ENCODE results near the gene C19orf38. TPM values are rescaled to one million over a fixed set of nuclear protein-coding genes. Genes with fewer than 3 reads are reported as not detected.

Gene C19orf38
- total and polyA plus RNA-seq, 8 donors: 0.31 to 1.00 (median 0.75) TPM; not detected in 1

DNA sequence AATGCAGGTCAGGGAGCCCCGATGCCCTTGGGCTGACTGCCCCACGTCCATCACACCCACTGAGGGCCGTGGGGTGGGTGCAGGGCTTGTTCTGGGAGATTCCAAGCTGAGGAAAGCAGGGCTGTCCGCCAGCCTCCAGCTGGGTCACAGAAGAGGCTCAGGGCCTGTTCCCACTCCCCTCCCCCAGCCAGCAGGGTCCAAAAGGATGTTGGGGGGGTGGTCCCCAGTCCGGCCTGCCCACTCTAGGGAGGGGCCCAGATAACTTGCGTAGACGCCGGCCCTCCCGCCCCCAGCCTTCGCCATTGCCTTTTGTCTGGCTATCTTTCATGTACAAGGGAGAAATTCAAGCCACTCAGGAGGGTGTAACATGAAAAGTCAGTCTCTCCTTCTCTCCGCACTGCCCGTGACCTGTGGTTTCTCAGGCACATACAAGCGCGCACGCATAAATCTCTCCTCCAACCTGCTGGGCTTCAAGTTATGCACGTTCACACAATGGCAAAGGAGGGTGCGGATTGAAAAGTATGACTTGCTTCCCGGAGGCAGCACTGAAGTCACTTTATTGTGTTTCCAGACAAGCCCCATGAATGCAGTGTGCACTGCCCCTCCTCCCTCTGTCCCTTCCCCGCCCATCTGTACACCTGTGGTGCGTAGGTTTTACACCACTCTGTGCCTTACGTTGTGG lies 43.3 kb downstream of the C19orf38 start:
- peak; percentile 22 to 88 (median 39) for ATAC-seq
- H3K27me3 ChIP-seq: no peaks in the 10 kb centered on the region
- no peaks in the 10 kb centered on the region for H3K9me3 ChIP-seq
- H3K36me3 ChIP-seq: no peaks in the 10 kb centered on the region
- intact Hi-C loops (cut with DNase I): no loop called here
- FAIRE-seq: no peak
- DNase-seq: peak in 1 of 6 donors; percentile 49
- peaks cover 0 to 8% (median 0%) of the 10 kb centered on the region in 3 donors for H3K4me1 ChIP-seq
- H3K4me3 ChIP-seq: no peak overlapping the region
- WGBS, 2 donors: 61 to 68% methylated on average over 21 of the region's 21 CpGs
- peak overlapping the region in 2 of 4 donors; percentile 2 to 44 for H3K27ac ChIP-seq
- TF ChIP-seq, protein P1, sequence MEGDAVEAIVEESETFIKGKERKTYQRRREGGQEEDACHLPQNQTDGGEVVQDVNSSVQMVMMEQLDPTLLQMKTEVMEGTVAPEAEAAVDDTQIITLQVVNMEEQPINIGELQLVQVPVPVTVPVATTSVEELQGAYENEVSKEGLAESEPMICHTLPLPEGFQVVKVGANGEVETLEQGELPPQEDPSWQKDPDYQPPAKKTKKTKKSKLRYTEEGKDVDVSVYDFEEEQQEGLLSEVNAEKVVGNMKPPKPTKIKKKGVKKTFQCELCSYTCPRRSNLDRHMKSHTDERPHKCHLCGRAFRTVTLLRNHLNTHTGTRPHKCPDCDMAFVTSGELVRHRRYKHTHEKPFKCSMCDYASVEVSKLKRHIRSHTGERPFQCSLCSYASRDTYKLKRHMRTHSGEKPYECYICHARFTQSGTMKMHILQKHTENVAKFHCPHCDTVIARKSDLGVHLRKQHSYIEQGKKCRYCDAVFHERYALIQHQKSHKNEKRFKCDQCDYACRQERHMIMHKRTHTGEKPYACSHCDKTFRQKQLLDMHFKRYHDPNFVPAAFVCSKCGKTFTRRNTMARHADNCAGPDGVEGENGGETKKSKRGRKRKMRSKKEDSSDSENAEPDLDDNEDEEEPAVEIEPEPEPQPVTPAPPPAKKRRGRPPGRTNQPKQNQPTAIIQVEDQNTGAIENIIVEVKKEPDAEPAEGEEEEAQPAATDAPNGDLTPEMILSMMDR (IDR thresholded peaks at IDR 0.05): no peak

DNA sequence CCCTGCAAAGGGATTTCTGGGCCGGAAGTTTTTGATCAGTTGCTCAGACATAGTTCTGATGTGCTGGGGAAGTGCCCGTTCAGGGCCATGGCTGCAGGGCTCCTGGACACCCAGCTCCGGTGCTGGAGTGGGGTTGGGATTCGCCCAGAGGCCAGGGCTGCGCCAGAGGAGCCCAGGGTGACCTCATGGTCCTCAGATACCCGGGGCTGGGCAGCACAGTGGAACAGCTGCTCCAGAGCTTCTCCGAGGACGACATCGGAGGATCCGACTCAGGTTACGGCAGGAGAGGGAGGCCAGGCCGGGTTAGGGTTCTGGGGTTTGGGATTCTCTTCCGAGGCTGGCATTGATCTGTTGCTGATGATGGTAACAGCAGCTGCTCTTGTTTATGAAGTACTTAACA lies 44.0 kb downstream of the C19orf38 start:
- H3K27me3 ChIP-seq: no peaks in the 10 kb centered on the region
- H3K9me3 ChIP-seq: no peaks in the 10 kb centered on the region
- H3K4me1 ChIP-seq: peaks cover 0 to 15% (median 0%) of the 10 kb centered on the region in 3 donors
- intact Hi-C loops (cut with DNase I): no loop called here
- H3K27ac ChIP-seq: no peak overlapping the region
- no peak overlapping the region for H3K4me3 ChIP-seq
- 87 to 92% methylated on average over 13 of the region's 13 CpGs for WGBS, 2 donors
- DNase-seq (no peak), ATAC-seq (no peak), FAIRE-seq (no peak)
- no peaks in the 10 kb centered on the region for H3K36me3 ChIP-seq
- TF ChIP-seq, protein P1 (IDR thresholded peaks at IDR 0.05): no peak

- H3K36me3 ChIP-seq: no peaks in the 10 kb centered on the region
- TF ChIP-seq, protein P1 (IDR thresholded peaks at IDR 0.05): no peak
- H3K27ac ChIP-seq: no peak overlapping the region
- DNase-seq (no peak), ATAC-seq (no peak), FAIRE-seq (no peak)
- H3K9me3 ChIP-seq: no peaks in the 10 kb centered on the region
- H3K4me3 ChIP-seq: no peak overlapping the region
- peaks cover 0 to 31% (median 7%) of the 10 kb centered on the region in 3 donors for H3K4me1 ChIP-seq
- no peaks in the 10 kb centered on the region for H3K27me3 ChIP-seq
- WGBS, 2 donors: 90 to 94% methylated on average over 7 of the region's 7 CpGs
- intact Hi-C loops (cut with DNase I): no loop called here
These were observed 46.6 kb downstream of the C19orf38 start for GRCh38 chr19:10894911-10895213.

GRCh38 chr19:10895363-10895762 lies 47.1 kb downstream of the C19orf38 start:
- H3K27me3 ChIP-seq: no peaks in the 10 kb centered on the region
- H3K4me3 ChIP-seq: no peak overlapping the region
- no peak for ATAC-seq
- H3K36me3 ChIP-seq: no peaks in the 10 kb centered on the region
- TF ChIP-seq, protein P1 (IDR thresholded peaks at IDR 0.05): no peak
- intact Hi-C loops (cut with DNase I): no loop called here
- no peak for DNase-seq
- 82 to 83% methylated on average over 6 of the region's 6 CpGs for WGBS, 2 donors
- no peak for FAIRE-seq
- peaks cover 0 to 31% (median 7%) of the 10 kb centered on the region in 3 donors for H3K4me1 ChIP-seq
- H3K9me3 ChIP-seq: no peaks in the 10 kb centered on the region
- H3K27ac ChIP-seq: no peak overlapping the region

- Histone ChIP-seq H3K27ac (no peak overlapping the region), H3K27me3 (no peaks in the 10 kb centered on the region), H3K36me3 (no peaks in the 10 kb centered on the region), H3K4me3 (no peak overlapping the region), H3K9me3 (no peaks in the 10 kb centered on the region), H3K4me1 (peaks cover 0 to 29% (median 7%) of the 10 kb centered on the region in 3 donors)
- ATAC-seq (no peak), DNase-seq (no peak), FAIRE-seq (no peak)
- intact Hi-C loops (cut with DNase I): no loop called here
- WGBS, 2 donors: 90 to 95% methylated on average over 12 of the region's 12 CpGs
- TF ChIP-seq, protein P1 (IDR thresholded peaks at IDR 0.05): no peak
These were observed 47.7 kb downstream of the C19orf38 start for GRCh38 chr19:10895920-10896319.
